HG03095 (cell line): ENCODE data around the gene GUCY1B1.

Experiments
- ATAC-seq: cut with Tn5 transposase; IDR thresholded peaks from one replicate; pipeline ENCODE4 v1.9.1; 2021; ENCODE audit warnings: moderate library complexity; ENCODE audit not compliant: unreplicated experiment

Gene GUCY1B1

DNA sequence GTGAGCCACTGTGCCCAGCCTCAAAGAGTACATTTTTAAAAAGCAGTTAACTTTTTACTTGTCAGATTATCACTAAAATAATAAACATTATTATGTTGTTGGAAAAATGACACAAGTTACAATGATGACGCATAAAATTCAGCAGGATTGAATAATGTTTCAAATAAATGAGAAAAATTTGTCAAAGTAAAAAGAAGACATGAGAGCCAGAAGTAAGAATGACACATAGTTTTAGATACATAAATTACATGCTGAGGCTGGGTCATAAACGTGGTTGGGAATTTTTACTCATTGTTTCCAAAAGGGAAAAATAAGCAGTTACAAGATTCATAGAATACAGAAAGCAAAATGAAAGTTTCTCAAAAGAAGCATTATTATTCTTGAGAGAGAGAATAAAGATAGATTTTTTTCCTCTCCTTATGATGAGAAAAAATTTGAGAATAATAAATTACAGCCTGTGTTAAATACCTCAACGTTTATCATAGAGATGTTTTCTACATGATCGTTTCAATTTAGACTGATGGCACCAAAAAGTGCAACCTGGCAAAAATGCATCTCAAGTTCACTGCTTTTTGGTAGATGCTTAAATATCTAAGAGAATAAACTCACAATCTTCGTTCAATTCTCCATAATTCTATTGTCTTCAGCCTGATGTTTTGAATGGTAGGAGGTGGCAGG, 40.4 kb downstream of the GUCY1B1 start:
- no peak for ATAC-seq

DNA sequence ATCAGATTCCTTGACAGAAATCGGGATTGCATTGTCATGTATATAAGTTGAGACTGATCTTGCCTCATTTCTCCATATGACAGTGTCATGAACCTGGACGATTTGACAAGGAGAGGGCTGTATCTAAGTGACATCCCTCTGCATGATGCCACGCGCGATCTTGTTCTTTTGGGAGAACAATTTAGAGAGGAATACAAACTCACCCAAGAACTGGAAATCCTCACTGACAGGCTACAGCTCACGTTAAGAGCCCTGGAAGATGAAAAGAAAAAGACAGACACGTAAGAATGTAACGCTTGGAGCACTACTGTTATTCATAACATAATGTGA, 40.9 kb downstream of the GUCY1B1 start:
- ATAC-seq: no peak

GRCh38 chr4:155800685-155801343, 42.0 kb downstream of the GUCY1B1 start:
- ATAC-seq: no peak

DNA sequence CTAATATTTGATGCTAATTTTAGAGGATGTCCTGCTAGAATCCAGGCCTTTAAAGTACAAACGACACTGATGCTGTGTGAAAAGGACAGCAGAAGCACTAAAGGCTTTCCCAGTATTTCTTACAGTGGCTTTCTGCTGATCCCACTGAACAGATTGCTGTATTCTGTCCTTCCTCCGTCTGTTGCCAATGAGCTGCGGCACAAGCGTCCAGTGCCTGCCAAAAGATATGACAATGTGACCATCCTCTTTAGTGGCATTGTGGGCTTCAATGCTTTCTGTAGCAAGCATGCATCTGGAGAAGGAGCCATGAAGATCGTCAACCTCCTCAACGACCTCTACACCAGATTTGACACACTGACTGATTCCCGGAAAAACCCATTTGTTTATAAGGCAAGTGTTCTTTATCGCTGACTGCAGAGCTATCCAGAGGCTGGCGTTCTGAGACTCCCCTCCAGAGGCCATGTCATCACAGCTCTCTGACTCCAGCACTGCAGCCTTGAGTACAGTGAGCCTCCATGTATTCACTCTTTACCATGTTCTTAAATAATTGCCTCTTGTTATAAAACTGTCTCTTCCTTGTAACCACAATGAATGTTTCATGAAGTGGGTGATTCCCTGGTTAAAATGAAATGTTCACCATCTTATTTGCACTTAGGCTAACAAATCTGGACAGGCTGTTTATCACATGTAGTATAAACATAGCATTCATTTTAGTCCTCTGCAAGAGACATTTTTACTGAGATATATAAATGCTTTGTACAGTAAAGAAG, 43.6 kb downstream of the GUCY1B1 start:
- no peak for ATAC-seq

DNA sequence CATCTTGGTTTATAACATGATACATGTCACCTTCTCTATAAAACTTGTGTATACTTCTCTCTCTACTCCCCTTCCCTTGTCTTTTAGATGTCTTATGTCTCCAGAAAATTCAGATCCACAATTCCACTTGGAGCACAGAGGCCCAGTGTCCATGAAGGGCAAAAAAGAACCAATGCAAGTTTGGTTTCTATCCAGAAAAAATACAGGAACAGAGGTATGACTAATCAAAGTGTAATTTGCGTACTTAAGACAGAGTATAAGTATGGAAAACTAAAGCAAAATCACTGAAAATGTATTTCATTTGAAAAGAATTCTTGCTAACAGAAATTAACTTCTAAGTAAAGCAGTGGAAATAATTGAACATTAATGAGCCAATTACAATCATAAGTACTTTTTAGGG, 46.2 kb downstream of the GUCY1B1 start:
- ATAC-seq: no peak

DNA sequence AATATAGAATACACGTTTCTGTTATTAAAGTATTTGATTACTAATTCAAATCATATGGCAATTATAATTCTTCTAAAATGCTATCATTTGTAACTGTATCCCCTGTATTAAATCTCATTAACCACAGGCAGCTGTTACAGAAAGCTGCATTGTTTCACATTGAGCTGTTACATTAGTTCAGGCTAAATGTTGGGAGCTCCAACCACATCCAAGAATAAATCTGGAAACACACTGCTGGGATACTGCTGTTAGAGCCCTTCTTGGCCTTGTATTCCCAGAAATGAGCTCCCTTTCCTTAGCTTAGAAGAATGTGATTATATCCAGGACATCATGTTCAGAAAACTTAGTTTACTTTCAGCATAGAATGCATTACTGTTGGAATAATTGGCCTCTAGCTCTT, 48.2 kb downstream of the GUCY1B1 start:
- no peak for ATAC-seq

DNA sequence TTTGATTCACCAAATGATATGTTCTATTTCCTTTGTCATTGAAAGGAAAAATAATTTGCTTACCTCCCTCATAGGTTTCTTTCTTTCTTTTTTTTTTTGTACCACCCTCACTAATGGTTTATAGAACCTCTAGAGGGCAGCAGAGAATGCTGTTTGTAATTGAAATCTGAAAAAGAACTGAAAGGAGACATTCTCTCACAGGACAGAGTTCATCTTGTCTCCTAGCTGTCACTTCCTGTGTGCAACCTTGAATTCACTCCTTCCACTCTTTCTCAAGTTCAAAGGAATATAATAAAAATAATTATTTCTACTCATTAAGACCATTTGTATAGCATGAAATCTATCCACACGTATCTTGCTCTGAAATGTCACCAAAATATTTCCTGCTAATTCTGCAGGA, 51.0 kb downstream of the GUCY1B1 start:
- ATAC-seq: peak; percentile 96

GRCh38 chr4:155811083-155811482, 52.3 kb downstream of the GUCY1B1 start:
- ATAC-seq: no peak

DNA sequence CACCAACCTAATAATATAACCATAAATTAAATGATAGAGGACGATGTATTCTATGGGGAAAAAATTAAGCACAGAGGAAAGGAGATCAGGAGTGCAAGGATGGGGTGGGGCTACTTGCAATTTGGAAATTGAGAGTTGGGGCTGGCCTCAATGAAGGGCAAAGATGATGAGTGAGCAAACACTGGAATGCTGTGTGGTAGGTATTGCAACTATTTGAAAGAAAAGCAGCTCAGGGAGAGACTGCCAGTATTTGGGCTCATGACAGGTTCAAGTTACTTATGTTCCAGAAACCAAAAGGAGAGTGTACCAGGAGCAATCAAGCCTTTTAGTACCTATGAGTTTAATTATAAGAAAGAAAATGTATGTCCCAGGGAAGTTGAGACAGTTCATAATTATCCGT, 59.8 kb downstream of the GUCY1B1 start:
- no peak for ATAC-seq

- ATAC-seq: no peak
Observed at GRCh38 chr4:155819066-155819465, 60.2 kb downstream of the GUCY1B1 start.

GRCh38 chr4:155820887-155821518, 62.2 kb downstream of the GUCY1B1 start:
- ATAC-seq: no peak

DNA sequence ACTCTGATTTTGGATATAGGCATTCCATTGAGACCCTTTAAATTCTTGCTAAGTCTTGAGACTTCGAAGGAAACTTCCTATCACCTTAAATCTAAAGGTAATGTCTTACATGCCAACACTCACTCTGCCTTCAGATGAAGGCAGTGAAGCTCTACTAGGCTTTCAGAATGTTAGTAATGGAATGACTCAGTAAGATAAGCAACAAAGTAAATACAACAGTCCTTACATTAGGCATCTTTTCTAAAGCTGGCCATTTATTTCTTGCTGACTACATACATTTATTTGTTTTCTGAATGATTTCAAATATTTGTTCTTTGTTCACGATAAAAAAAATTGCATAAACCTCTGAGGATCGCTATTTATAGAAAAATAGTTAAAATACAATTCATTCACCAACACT, 63.8 kb downstream of the GUCY1B1 start:
- ATAC-seq: no peak

DNA sequence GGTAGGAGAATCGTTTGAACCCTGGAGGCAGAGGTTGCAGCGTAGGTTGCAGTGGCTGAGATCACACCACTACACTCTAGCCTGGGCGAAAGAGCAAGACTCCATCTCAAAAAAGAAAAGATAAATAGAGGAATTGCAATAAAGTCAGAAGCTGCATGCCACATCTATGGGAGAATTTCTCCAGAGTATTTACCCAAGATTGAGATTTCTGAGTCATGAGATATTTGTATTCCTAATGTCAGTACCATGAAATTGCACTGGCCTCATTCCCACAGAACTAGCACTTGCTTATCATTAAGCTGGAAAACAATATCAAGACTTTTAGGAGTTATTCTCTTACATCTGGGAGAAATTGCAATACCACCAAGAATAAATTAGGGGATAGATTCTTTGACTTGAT, 69.8 kb downstream of the GUCY1B1 start:
- no peak for ATAC-seq

GRCh38 chr4:155832664-155833063, 73.8 kb downstream of the GUCY1B1 start:
- no peak for ATAC-seq

- no peak for ATAC-seq
Observed at GRCh38 chr4:155837203-155837796, 78.5 kb downstream of the GUCY1B1 start.

- no peak for ATAC-seq
Observed at GRCh38 chr4:155842080-155842479, 83.3 kb downstream of the GUCY1B1 start.

DNA sequence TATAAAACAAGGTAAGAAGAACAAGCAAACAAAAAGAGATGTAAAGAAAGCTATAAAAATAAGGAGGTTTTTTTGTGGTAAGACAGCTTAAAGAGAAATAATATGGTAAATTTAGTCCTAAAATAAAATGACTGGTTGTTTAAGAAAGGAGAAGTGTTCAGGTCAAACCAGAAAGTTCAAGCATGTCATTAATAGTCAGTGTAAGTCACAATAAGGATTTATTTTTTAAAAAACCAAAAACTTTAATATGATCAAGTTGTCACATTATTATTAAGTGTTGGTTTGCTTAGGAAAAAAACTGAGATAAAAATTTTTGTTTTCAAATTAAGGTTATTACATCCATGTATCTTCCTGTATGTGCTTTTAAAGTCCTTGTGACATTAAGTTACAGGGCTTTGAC, 88.1 kb downstream of the GUCY1B1 start:
- no peak for ATAC-seq

DNA sequence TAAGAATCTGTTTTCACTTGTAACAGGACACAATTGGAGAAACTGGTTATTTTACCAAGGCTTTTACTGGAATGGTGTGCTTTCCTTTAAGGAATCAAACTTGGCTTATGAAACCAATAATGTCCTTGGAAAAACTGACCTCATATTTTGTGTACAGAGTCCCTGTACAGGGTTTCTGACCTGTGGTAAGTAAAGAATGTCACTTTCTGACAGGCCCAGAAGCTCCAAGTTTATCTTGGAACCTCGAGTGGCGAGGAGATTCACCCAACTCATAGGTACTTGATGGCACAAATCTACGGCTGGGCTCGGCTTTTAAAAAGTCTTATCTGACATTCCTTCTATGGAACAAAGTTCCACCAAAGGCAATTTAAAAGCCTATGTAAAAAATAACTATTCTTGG, 90.2 kb downstream of the GUCY1B1 start:
- ATAC-seq: no peak

DNA sequence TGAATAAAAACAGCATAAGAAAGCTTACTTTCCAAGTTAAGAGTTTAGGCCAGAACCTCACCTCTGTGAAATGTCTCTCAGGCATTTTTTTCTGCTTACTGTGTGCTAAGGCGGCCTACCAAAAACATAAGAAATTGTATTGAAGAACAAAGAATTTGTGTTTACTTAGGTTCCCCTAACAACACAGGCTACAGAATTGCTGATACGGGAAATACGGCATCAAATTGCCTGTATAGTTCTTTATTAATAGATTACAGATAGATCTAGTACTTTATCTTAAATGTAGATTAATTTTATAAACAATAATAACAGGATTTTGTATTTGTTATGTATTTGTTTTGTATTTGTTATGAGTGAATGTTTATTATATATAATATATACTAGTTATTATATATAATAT, 94.4 kb downstream of the GUCY1B1 start:
- no peak for ATAC-seq

DNA sequence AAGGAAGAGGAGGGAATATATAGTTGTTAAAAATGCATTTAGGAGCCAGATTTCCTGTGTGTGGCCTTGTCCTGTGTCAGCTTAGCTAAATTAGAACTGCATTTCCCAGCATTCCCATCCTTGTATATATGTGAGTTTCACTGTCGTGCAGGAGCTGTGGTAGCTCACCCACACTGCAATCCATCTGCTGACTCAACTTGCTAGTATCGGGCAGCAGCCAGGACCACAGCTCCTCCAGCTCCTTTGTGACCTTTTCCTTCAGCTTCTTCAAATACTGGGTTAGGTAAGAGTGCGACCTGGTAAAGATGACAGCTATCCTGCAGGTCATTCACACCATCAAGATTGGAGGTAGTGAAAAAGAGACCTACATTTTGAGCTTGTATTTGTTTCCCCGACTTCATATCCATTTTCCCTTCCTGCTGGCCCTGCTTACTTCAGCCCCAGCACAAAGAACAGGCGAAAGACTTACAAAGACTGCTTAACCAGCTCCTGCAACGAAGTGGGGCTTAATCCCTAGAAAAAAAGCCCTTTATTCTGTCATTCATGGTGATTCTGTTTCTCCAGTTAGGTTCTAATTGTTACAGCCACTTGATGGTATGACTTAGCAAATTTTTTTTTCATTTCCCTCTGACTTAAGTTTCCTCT, 95.9 kb downstream of the GUCY1B1 start:
- no peak for ATAC-seq

DNA sequence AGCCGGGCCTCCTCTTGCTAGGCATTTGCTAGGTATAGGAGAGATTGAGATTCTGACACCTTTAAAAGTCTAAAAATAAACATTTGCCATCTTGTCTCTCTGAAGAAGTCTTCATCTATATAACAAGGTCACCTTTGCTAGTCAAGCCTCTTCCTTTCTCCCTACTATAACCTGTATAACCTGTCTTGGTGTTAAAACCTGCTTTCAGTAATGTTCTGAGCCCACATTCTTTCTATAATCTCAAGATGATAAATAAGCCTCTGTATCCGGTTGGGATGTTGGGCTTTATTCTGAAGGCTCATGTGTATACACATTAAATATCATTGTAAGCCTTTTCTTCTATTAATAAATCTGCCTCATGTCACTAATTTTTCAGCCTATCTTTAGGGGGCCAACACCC, 97.1 kb downstream of the GUCY1B1 start:
- ATAC-seq: no peak
